Measurements from ENCODE around the gene NOS1AP.

- TF ChIP-seq CTCF (conservative IDR thresholded peaks at IDR 0.05 in 1 of 2, IDR thresholded peaks at IDR 0.05 in 1 of 2; ENCODE audit: extremely low read depth in 1 of 2, insufficient read depth in 1 of 2, low read depth in 1 of 2, low read length in 2 of 2) (no peak), EZH2 (IDR thresholded peaks at IDR 0.05; ENCODE audit: borderline replicate concordance, low read length) (no peak)
Measured at GRCh38 chr1:162223488-162223887, 154.0 kb downstream of the NOS1AP start.
